ENCODE data around the gene BMERB1. TPM values are rescaled to one million over a fixed set of nuclear protein-coding genes. Genes with fewer than 3 reads are reported as not detected.

BMERB1 gene
- total and polyA plus RNA-seq, 2 experiments from 2014 or later: 17.3 to 28.1 TPM

DNA sequence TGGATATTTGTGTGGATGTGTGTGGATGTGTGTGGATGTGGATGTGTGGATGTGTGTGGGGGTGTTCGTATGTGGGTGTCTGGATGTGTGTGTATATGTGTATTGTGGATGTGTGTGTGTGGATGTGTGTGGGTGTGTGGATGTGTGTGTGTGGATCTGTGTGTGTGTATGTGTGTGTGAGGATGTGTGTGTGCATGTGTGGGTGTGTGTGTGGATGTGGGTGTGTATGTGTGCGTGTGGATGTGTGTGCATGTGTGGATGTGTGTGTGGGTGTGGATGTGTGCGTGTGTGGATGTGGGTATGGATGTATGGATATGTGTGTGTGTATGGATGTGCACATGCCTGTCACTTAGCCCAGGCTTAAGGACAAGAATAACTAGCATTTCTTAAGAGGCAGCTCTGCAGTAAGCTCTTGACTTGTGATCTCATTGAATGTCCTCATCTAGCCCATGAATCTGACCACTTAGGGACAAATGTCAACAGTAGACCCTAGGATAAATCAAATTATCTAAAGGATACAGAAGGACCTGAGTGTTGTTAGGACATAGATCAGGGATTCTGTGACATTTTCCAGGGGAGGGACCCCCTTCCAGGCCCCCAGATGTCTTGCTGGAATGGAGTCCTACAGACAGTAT, 83.5 kb downstream of the BMERB1 start:
- TF ChIP-seq EZH2phosphoT487 (IDR thresholded peaks at IDR 0.05; ENCODE audit: unreplicated experiment): no peak
- Histone ChIP-seq H4K20me1 (replicated peaks; ENCODE audit: insufficient read depth) (0 out of 2 replicates have a peak, but pooled peaks cover 4% of the 10 kb centered on the region), H3K4me3 (no peak overlapping the region), H3F3A (replicated peaks; ENCODE audit: low read depth) (no peaks in the 10 kb centered on the region), H2AFZ (no peak overlapping the region), H3K79me2 (replicated peaks; ENCODE audit: insufficient read depth) (no peaks in the 10 kb centered on the region), H3K9me2 (ENCODE audit: insufficient read depth) (no peaks in the 10 kb centered on the region), H3K27me3 (ENCODE audit: insufficient read depth) (no peaks in the 10 kb centered on the region), H3K36me3 (ENCODE audit: insufficient read depth) (no peaks in the 10 kb centered on the region), H3K4me1 (ENCODE audit: insufficient read depth) (no peaks in the 10 kb centered on the region), H3K27ac (ENCODE audit: low read depth) (no peak overlapping the region), H3K4me2 (no peak overlapping the region)
- no peak for DNase-seq (ENCODE audit: low spot score)
- no peak for ATAC-seq
- Mint-ChIP-seq H3K36me3 (ENCODE audit: low read depth) (no peaks in the 10 kb centered on the region; the same call in 2 of the 3 replicates), H3K4me1 (no peaks in the 10 kb centered on the region), H3K9me3 (no peaks in the 10 kb centered on the region), H3K4me3 (no peak overlapping the region), H3K27me3 (ENCODE audit: insufficient read depth, low read depth, poor library complexity) (peaks cover 2% of the 10 kb centered on the region), H3K27ac (no peak overlapping the region)

GRCh38 chr16:15518381-15519351, 84.3 kb downstream of the BMERB1 start:
- Mint-ChIP-seq H3K36me3 (ENCODE audit: low read depth) (no peaks in the 10 kb centered on the region; the same call in 2 of the 3 replicates), H3K27ac (no peak overlapping the region), H3K4me3 (no peak overlapping the region), H3K9me3 (no peaks in the 10 kb centered on the region), H3K4me1 (no peaks in the 10 kb centered on the region), H3K27me3 (ENCODE audit: insufficient read depth, low read depth, poor library complexity) (peaks cover 2% of the 10 kb centered on the region)
- 0 out of 2 replicates have a peak, but pooled peaks cover 4% of the 10 kb centered on the region for H4K20me1 ChIP-seq (replicated peaks; ENCODE audit: insufficient read depth)
- H3K36me3 ChIP-seq (ENCODE audit: insufficient read depth): no peaks in the 10 kb centered on the region
- H3F3A ChIP-seq (replicated peaks; ENCODE audit: low read depth): no peaks in the 10 kb centered on the region
- DNase-seq (ENCODE audit: low spot score) (no peak), ATAC-seq (no peak)
- no peaks in the 10 kb centered on the region for H3K79me2 ChIP-seq (replicated peaks; ENCODE audit: insufficient read depth)
- H2AFZ ChIP-seq: no peak overlapping the region
- no peaks in the 10 kb centered on the region for H3K27me3 ChIP-seq (ENCODE audit: insufficient read depth)
- no peak overlapping the region for H3K4me2 ChIP-seq
- no peaks in the 10 kb centered on the region for H3K9me2 ChIP-seq (ENCODE audit: insufficient read depth)
- H3K4me3 ChIP-seq: no peak overlapping the region
- no peak overlapping the region for H3K27ac ChIP-seq (ENCODE audit: low read depth)
- H3K4me1 ChIP-seq (ENCODE audit: insufficient read depth): no peaks in the 10 kb centered on the region
- TF ChIP-seq ETS1 (IDR thresholded peaks at IDR 0.05): no peak
- no peak for TF ChIP-seq JUNB (IDR thresholded peaks at IDR 0.05; ENCODE audit: unreplicated experiment)
- no peak for TF ChIP-seq NANOG (IDR thresholded peaks at IDR 0.05; ENCODE audit: borderline replicate concordance)
- TF ChIP-seq, protein P1, sequence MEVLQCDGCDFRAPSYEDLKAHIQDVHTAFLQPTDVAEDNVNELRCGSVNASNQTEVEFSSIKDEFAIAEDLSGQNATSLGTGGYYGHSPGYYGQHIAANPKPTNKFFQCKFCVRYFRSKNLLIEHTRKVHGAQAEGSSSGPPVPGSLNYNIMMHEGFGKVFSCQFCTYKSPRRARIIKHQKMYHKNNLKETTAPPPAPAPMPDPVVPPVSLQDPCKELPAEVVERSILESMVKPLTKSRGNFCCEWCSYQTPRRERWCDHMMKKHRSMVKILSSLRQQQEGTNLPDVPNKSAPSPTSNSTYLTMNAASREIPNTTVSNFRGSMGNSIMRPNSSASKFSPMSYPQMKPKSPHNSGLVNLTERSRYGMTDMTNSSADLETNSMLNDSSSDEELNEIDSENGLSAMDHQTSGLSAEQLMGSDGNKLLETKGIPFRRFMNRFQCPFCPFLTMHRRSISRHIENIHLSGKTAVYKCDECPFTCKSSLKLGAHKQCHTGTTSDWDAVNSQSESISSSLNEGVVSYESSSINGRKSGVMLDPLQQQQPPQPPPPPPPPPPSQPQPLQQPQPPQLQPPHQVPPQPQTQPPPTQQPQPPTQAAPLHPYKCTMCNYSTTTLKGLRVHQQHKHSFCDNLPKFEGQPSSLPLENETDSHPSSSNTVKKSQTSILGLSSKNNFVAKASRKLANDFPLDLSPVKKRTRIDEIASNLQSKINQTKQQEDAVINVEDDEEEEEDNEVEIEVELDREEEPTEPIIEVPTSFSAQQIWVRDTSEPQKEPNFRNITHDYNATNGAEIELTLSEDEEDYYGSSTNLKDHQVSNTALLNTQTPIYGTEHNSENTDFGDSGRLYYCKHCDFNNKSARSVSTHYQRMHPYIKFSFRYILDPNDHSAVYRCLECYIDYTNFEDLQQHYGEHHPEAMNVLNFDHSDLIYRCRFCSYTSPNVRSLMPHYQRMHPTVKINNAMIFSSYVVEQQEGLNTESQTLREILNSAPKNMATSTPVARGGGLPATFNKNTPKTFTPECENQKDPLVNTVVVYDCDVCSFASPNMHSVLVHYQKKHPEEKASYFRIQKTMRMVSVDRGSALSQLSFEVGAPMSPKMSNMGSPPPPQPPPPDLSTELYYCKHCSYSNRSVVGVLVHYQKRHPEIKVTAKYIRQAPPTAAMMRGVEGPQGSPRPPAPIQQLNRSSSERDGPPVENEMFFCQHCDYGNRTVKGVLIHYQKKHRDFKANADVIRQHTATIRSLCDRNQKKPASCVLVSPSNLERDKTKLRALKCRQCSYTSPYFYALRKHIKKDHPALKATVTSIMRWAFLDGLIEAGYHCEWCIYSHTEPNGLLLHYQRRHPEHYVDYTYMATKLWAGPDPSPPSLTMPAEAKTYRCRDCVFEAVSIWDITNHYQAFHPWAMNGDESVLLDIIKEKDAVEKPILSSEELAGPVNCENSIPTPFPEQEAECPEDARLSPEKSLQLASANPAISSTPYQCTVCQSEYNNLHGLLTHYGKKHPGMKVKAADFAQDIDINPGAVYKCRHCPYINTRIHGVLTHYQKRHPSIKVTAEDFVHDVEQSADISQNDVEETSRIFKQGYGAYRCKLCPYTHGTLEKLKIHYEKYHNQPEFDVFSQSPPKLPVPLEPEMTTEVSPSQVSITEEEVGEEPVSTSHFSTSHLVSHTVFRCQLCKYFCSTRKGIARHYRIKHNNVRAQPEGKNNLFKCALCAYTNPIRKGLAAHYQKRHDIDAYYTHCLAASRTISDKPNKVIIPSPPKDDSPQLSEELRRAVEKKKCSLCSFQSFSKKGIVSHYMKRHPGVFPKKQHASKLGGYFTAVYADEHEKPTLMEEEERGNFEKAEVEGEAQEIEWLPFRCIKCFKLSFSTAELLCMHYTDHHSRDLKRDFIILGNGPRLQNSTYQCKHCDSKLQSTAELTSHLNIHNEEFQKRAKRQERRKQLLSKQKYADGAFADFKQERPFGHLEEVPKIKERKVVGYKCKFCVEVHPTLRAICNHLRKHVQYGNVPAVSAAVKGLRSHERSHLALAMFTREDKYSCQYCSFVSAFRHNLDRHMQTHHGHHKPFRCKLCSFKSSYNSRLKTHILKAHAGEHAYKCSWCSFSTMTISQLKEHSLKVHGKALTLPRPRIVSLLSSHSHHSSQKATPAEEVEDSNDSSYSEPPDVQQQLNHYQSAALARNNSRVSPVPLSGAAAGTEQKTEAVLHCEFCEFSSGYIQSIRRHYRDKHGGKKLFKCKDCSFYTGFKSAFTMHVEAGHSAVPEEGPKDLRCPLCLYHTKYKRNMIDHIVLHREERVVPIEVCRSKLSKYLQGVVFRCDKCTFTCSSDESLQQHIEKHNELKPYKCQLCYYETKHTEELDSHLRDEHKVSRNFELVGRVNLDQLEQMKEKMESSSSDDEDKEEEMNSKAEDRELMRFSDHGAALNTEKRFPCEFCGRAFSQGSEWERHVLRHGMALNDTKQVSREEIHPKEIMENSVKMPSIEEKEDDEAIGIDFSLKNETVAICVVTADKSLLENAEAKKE (CRISPR knock-in tag; IDR thresholded peaks at IDR 0.05): no peak
- TF ChIP-seq REST (IDR thresholded peaks at IDR 0.05; ENCODE audit: unreplicated experiment): no peak
- TF ChIP-seq STAT1 (IDR thresholded peaks at IDR 0.05; ENCODE audit: unreplicated experiment): no peak
- TF ChIP-seq EZH2phosphoT487 (IDR thresholded peaks at IDR 0.05; ENCODE audit: unreplicated experiment): no peak
- TF ChIP-seq ZNF114 (CRISPR knock-in tag; IDR thresholded peaks at IDR 0.05): no peak
